SK-N-SH treated with all-trans-retinoic acid at 6 μM for 48 hours (cell line): ENCODE results near the gene MSI1.

ENCODE experiments used
- BACH2 ChIP-seq: fragments of 250-450 bp; sonication (Bioruptor Pico); IDR thresholded peaks from 2 replicates; pipeline ENCODE4 v1.9.0; 2021; ENCODE audit warnings: mild to moderate bottlenecking, borderline replicate concordance
- GLIS3 ChIP-seq: fragments of 250-450 bp; sonication (Bioruptor Pico); IDR thresholded peaks from 2 replicates; pipeline ENCODE4 v1.5.0; 2020; ENCODE audit warnings: mild to moderate bottlenecking, moderate library complexity
- ISL1 ChIP-seq: fragments of 250-450 bp; sonication (Bioruptor Pico); IDR thresholded peaks from 2 replicates; pipeline ENCODE4 v2.1.2; 2022; ENCODE audit warnings: mild to moderate bottlenecking, moderate library complexity
- PATZ1 ChIP-seq: fragments of 250-450 bp; sonication (Bioruptor Pico); IDR thresholded peaks from 2 replicates; pipeline ENCODE4 v1.8.0; 2020; ENCODE audit warnings: mild to moderate bottlenecking, moderate library complexity, borderline replicate concordance
- PPARA ChIP-seq: fragments of 250-450 bp; sonication (Bioruptor Pico); IDR thresholded peaks from 2 replicates; pipeline ENCODE4 v1.5.0; 2020; ENCODE audit warnings: mild to moderate bottlenecking, borderline replicate concordance
- RARB ChIP-seq: fragments of 250-450 bp; sonication (Bioruptor Pico); IDR thresholded peaks from 2 replicates; pipeline ENCODE4 v1.8.0; 2021; ENCODE audit warnings: mild to moderate bottlenecking, moderate library complexity
- ZFP3 ChIP-seq: fragments of 250-450 bp; sonication (Bioruptor Pico); IDR thresholded peaks from 2 replicates; pipeline ENCODE4 v1.5.0; 2020; ENCODE audit warnings: mild to moderate bottlenecking, moderate library complexity
- ZNF565 ChIP-seq: fragments of 450-650 bp; formaldehyde crosslinking; conservative IDR thresholded peaks from 2 replicates; pipeline ENCODE4 v1.5.0; 2020; ENCODE audit warnings: low read depth, mild to moderate bottlenecking, moderate library complexity
- TF ChIP-seq, protein P1 (sequence below): fragments of 250-450 bp; sonication (Bioruptor Pico); IDR thresholded peaks from 2 replicates; pipeline ENCODE4 v1.5.1; 2020; ENCODE audit warnings: low read depth, mild to moderate bottlenecking, moderate library complexity

- TF ChIP-seq GLIS3 (CRISPR knock-in tag) = no peak
- TF ChIP-seq, protein P1, sequence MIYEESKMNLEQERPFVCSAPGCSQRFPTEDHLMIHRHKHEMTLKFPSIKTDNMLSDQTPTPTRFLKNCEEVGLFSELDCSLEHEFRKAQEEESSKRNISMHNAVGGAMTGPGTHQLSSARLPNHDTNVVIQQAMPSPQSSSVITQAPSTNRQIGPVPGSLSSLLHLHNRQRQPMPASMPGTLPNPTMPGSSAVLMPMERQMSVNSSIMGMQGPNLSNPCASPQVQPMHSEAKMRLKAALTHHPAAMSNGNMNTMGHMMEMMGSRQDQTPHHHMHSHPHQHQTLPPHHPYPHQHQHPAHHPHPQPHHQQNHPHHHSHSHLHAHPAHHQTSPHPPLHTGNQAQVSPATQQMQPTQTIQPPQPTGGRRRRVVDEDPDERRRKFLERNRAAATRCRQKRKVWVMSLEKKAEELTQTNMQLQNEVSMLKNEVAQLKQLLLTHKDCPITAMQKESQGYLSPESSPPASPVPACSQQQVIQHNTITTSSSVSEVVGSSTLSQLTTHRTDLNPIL (CRISPR knock-in tag) = no peak
- TF ChIP-seq PATZ1 = no peak
- TF ChIP-seq ZFP3 (CRISPR knock-in tag) = no peak
- no peak for TF ChIP-seq BACH2 (CRISPR knock-in tag)
- TF ChIP-seq ISL1 = no peak
- no peak for TF ChIP-seq PPARA (CRISPR knock-in tag)
- no peak for TF ChIP-seq ZNF565 (CRISPR knock-in tag)
- TF ChIP-seq RARB = no peak
Observed at GRCh38 chr12:120353556-120354317, 15.2 kb downstream of the MSI1 start.
